Progenitor cell of endocrine pancreas (in vitro differentiated cells): ENCODE data around the gene SCARF2. TPM values are rescaled to one million over a fixed set of nuclear protein-coding genes. Genes with fewer than 3 reads are reported as not detected.
"Not testable (repeated sequence)": the region's sequence is repeated elsewhere in the genome, so short reads cannot be mapped to it uniquely, and the experiment has no call there.

ENCODE experiments used
- DNase-seq: peaks from one replicate; pipeline ENCODE4 v3.0.0; 2021; ENCODE audit warnings: low spot score; ENCODE audit not compliant: unreplicated experiment
- H3K27ac Mint-ChIP-seq: 2 replicates; pipeline ENCODE4 v1.8.0; 2021; ENCODE audit warnings: mild to moderate bottlenecking, moderate library complexity, mixed read lengths
- H3K27me3 Mint-ChIP-seq: 2 replicates; pipeline ENCODE4 v1.8.0; 2021; ENCODE audit warnings: mixed read lengths
- H3K36me3 Mint-ChIP-seq: 2 replicates; pipeline ENCODE4 v1.8.0; 2022; ENCODE audit warnings: mixed read lengths; ENCODE audit not compliant: insufficient read depth
- H3K4me1 Mint-ChIP-seq: 2 replicates; pipeline ENCODE4 v1.8.0; 2021; ENCODE audit warnings: low read depth, mixed read lengths
- H3K4me3 Mint-ChIP-seq: 2 replicates; pipeline ENCODE4 v1.8.0; 2021; ENCODE audit warnings: low read depth, mild to moderate bottlenecking, moderate library complexity, mixed read lengths
- H3K9me3 Mint-ChIP-seq: 2 replicates; pipeline ENCODE4 v1.8.0; 2021; ENCODE audit warnings: low read depth, mixed read lengths
- total RNA-seq: library from RNA; stranded (reverse); gene quantifications from 2 replicates; pipeline ENCODE4 v1.2.1, GENCODE V29; 2021
- TF ChIP-seq, protein P1 (sequence below): fragments of 200-600 bp; sonication (generic); IDR thresholded peaks from one replicate; pipeline ENCODE4 v1.5.0; 2021; ENCODE audit warnings: antibody characterized with exemption, mild to moderate bottlenecking; ENCODE audit not compliant: unreplicated experiment

The SCARF2 gene
- total RNA-seq, 1 donor from 2014 or later: 14.4 TPM

DNA sequence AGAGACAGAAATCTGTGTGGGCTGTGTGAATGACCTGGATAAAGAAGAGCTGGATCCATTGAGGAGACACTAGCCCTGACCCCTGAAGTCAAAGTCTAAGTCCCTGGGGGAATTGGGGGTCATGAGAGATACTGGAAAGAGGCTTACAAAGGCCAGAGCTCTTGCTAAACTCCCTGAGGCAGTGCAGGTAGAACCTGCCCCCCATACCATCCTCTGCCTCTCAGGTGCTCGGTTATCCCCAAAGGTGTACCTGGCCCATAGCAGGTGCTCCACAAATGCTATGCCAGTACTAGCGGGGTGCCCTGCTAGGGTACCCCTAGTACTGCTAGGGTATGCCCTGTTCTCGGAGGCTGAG lies 19.1 kb upstream of the SCARF2 start:
- peaks cover 10% of the 10 kb centered on the region for H3K36me3 Mint-ChIP-seq
- H3K27me3 Mint-ChIP-seq: no peaks in the 10 kb centered on the region
- H3K4me3 Mint-ChIP-seq: no peak overlapping the region
- peaks cover 5% of the 10 kb centered on the region for H3K4me1 Mint-ChIP-seq
- H3K27ac Mint-ChIP-seq: peak overlapping the region; percentile 71
- TF ChIP-seq, protein P1, sequence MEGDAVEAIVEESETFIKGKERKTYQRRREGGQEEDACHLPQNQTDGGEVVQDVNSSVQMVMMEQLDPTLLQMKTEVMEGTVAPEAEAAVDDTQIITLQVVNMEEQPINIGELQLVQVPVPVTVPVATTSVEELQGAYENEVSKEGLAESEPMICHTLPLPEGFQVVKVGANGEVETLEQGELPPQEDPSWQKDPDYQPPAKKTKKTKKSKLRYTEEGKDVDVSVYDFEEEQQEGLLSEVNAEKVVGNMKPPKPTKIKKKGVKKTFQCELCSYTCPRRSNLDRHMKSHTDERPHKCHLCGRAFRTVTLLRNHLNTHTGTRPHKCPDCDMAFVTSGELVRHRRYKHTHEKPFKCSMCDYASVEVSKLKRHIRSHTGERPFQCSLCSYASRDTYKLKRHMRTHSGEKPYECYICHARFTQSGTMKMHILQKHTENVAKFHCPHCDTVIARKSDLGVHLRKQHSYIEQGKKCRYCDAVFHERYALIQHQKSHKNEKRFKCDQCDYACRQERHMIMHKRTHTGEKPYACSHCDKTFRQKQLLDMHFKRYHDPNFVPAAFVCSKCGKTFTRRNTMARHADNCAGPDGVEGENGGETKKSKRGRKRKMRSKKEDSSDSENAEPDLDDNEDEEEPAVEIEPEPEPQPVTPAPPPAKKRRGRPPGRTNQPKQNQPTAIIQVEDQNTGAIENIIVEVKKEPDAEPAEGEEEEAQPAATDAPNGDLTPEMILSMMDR: no peak
- no peak for DNase-seq
- H3K9me3 Mint-ChIP-seq: no peaks in the 10 kb centered on the region

DNA sequence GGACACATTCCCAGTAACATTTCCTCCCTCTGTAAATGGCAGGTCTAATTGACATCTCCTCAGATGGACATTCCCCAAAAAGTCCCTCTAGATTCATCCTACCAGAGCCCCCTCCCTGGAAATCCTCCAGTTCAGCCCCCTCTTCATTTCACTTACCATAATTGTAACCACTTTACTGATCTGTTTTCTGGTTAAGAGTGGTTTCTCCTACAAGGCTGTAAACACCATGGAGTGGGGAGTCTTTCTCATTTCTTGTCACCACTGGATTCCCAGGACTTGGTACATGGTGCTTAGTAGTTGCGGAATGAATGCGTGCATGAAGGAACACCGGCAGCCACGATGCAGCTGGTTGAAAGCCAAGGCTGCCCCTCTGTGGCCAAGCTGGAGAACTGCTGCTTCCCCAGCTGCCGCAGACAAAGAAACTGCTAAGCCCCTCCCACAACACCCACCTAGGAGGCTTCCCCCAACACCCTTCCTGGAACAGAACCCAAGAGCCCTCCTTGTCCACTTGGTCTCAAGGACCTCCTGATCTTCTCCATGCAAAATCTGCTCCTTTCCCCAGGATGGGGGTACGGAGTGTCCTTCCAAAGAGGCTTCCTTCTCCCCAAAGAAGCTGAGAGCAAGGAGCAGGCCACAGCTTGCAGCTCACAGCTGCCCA lies 18.6 kb upstream of the SCARF2 start:
- Mint-ChIP-seq H3K4me1 (peaks cover 5% of the 10 kb centered on the region), H3K27ac (peak overlapping the region; percentile 71), H3K4me3 (no peak overlapping the region), H3K27me3 (no peaks in the 10 kb centered on the region), H3K9me3 (no peaks in the 10 kb centered on the region), H3K36me3 (peaks cover 11% of the 10 kb centered on the region)
- peak; percentile 66 for DNase-seq
- TF ChIP-seq, protein P1: peak; percentile 91

DNA sequence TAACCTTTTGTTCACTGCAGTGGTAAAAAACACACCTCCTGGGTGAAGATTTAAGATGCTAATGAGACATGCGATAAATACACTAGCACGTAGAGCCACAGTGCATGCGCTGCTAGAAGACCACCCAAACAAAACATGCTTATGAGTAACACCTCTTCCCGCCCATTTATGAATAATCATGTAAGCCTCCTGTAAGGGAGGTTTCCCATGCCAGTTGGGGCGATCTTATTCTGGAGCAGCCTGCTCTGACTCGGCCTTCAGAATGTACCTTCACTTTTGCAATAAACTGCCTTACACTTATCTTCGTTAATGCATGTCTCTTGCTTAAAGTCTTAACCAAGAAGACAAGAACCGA lies 18.1 kb upstream of the SCARF2 start:
- Mint-ChIP-seq H3K36me3 (peaks cover 12% of the 10 kb centered on the region), H3K4me3 (no peak overlapping the region), H3K27me3 (no peaks in the 10 kb centered on the region), H3K4me1 (peaks cover 5% of the 10 kb centered on the region), H3K9me3 (no peaks in the 10 kb centered on the region), H3K27ac (no peak overlapping the region)
- TF ChIP-seq, protein P1: no peak
- no peak for DNase-seq

DNA sequence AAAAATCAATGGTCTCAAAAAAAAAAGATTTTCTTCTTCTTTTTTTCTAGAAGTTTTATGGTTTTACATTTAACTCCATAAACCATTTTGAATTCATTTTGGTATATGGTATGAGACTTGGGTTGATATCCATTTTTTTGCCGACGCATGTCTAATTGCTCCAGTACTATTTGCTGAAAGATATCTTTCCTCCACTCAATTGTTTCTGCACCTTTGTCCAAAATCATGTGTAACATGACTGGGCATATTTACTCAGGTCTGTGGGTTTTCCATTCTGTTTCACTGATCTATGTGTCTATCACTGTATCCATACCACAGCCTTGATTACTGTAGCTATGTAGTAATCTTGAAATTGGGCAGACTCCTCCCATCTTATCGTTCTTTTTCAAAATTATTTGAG lies 15.6 kb upstream of the SCARF2 start:
- H3K4me3 Mint-ChIP-seq: no peak overlapping the region

DNA sequence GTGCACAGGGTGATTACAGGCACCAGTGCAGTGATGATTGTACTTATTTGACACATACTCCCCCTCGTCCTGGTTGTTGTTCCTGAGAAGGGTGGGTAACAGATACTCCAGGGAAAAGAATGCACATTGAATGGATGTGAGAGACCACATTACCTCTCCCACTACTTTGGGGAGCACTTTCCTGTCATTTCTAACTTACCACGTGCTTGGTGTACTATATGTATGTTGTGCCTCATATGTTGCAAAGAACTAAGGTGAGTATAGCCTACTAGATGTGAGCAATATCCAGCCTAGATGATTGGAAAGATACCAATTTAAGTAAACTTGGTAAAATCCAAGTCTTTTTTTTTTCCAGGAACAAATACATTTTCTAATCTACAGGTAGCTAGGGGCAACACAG lies 14.3 kb upstream of the SCARF2 start:
- Mint-ChIP-seq H3K36me3 (peaks cover 12% of the 10 kb centered on the region), H3K27me3 (no peaks in the 10 kb centered on the region), H3K4me3 (no peak overlapping the region), H3K9me3 (no peaks in the 10 kb centered on the region), H3K4me1 (peaks cover 5% of the 10 kb centered on the region), H3K27ac (no peak overlapping the region)
- TF ChIP-seq, protein P1: no peak
- DNase-seq: no peak

More for the DNA sequence above, 15.6 kb upstream of the SCARF2 start:
- TF ChIP-seq, protein P1: no peak
- H3K4me1 Mint-ChIP-seq: peaks cover 5% of the 10 kb centered on the region
- H3K36me3 Mint-ChIP-seq: peaks cover 12% of the 10 kb centered on the region
- no peak for DNase-seq
- no peaks in the 10 kb centered on the region for H3K9me3 Mint-ChIP-seq
- no peaks in the 10 kb centered on the region for H3K27me3 Mint-ChIP-seq
- no peak overlapping the region for H3K27ac Mint-ChIP-seq

DNA sequence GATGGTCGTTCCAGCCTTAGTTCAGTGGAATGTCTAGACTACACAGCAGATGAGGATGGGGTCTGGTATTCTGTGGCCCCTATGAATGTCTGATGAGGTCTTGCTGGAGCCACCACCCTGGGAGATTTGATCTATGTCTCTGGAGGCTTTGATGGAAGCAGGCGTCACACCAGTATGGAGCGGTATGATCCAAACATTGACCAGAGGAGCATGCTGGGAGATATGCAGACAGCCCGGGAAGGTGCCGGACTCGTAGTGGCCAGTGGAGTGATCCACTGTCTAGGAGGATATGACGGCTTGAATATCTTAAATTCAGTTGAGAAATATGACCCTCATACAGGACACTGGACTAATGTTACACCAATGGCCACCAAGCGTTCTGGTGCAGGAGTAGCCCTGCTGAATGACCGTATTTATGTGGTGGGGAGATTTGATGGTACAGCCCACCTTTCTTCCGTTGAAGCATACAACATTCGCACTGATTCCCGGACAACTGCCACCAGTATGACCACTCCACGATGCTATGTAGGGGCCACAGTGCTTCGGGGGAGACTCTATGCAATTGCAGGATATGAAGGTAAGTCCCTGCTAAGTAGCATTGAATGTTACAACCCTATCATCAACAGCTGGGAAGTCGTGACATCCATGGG lies 13.6 kb upstream of the SCARF2 start:
- DNase-seq, H3K9me3 Mint-ChIP-seq, H3K27ac Mint-ChIP-seq, H3K4me3 Mint-ChIP-seq, H3K27me3 Mint-ChIP-seq, H3K4me1 Mint-ChIP-seq: not testable (repeated sequence)
- peaks cover 14% of the 10 kb centered on the region for H3K36me3 Mint-ChIP-seq
